Tibial artery (tissue), 4 donors: ENCODE measurements around the gene SLC2A5.

Experiments
- DNase-seq, 2 donors: peaks; one replicate each; pipeline ENCODE4 v3.0.0-alpha.2; 2019
- H3K27ac ChIP-seq, 2 donors: fragments of 200-600 bp; sonication (generic) in 1 of 2; 1 replicate in 1 of 2; 2 replicates in 1 of 2; pipeline ENCODE4 v1.5.1; 2018 to 2019; ENCODE audit warnings: mild to moderate bottlenecking in 1 of 2
- H3K27me3 ChIP-seq, 2 donors: fragments of 200-600 bp; sonication (generic) in 1 of 2; one replicate each; pipeline versions ENCODE4 v1.5.1 to v1.6.0; 2016 to 2019
- H3K36me3 ChIP-seq, 3 donors: fragments of 200-600 bp; sonication (generic) in 2 of 3; one replicate each; pipeline ENCODE4 v1.5.1; 2016 to 2019; ENCODE audit warnings: mild to moderate bottlenecking in 2 of 3
- H3K4me1 ChIP-seq, 4 donors: fragments of 200-600 bp; sonication (generic) in 2 of 4; 1 replicate in 3 of 4; 2 replicates in 1 of 4; pipeline ENCODE4 v1.5.1; 2016 to 2019
- H3K4me3 ChIP-seq, 2 donors: fragments of 200-600 bp; sonication (generic) in 1 of 2; 1 replicate in 1 of 2; 2 replicates in 1 of 2; pipeline ENCODE4 v1.5.1; 2018 to 2019; ENCODE audit warnings: mild to moderate bottlenecking in 2 of 2
- H3K9me3 ChIP-seq, 3 donors: fragments of 200-600 bp; sonication (generic) in 1 of 3; one replicate each; pipeline ENCODE4 v1.5.1; 2016 to 2019
- CTCF ChIP-seq, 2 experiments: fragments of 200-600 bp in 1 of 2; fragments of 450-650 bp in 1 of 2; IDR thresholded peaks; one replicate each; pipeline ENCODE4 v1.5.1; 2017 to 2019; ENCODE audit warnings: antibody characterized with exemption in 2 of 2, mild to moderate bottlenecking in 1 of 2, moderate library complexity in 1 of 2
- intact Hi-C: fragments of 100-400 bp; cut with DNase I; formaldehyde crosslinking; loops from one replicate; pipeline ENCODE4 v1.15.0; 2023; ENCODE audit warnings: low total_unique reads

The SLC2A5 gene

GRCh38 chr1:9013819-9014218, 55.6 kb downstream of the SLC2A5 start:
- H3K9me3 ChIP-seq: no peaks in the 10 kb centered on the region
- intact Hi-C loops: no loop called here
- no peak overlapping the region for H3K27ac ChIP-seq
- H3K4me1 ChIP-seq: no peaks in the 10 kb centered on the region
- no peak overlapping the region for H3K4me3 ChIP-seq
- TF ChIP-seq CTCF (IDR thresholded peaks at IDR 0.05): no peak
- no peak for DNase-seq
- no peaks in the 10 kb centered on the region for H3K36me3 ChIP-seq
- H3K27me3 ChIP-seq: peaks cover 0 to 17% of the 10 kb centered on the region in 2 donors

GRCh38 chr1:9010781-9011323, 58.6 kb downstream of the SLC2A5 start:
- peak; percentile 65 to 78 for DNase-seq
- Histone ChIP-seq H3K4me1 (peaks cover 0 to 8% (median 0%) of the 10 kb centered on the region in 4 donors), H3K36me3 (no peaks in the 10 kb centered on the region), H3K27me3 (peaks cover 0 to 13% of the 10 kb centered on the region in 2 donors), H3K4me3 (no peak overlapping the region), H3K27ac (no peak overlapping the region), H3K9me3 (no peaks in the 10 kb centered on the region)
- intact Hi-C loops: no loop called here
- no peak for TF ChIP-seq CTCF (IDR thresholded peaks at IDR 0.05)

- Histone ChIP-seq H3K9me3 (no peaks in the 10 kb centered on the region), H3K27ac (no peak overlapping the region), H3K27me3 (peaks cover 0 to 10% of the 10 kb centered on the region in 2 donors), H3K4me3 (no peak overlapping the region), H3K4me1 (peaks cover 0 to 15% (median 0%) of the 10 kb centered on the region in 4 donors), H3K36me3 (no peaks in the 10 kb centered on the region)
- DNase-seq: no peak
- TF ChIP-seq CTCF (IDR thresholded peaks at IDR 0.05): peak in 1 of 2 experiments; percentile 15
- intact Hi-C loops: no loop called here
Measured at GRCh38 chr1:9009438-9010370, 59.7 kb downstream of the SLC2A5 start.

GRCh38 chr1:9008236-9008635, 61.2 kb downstream of the SLC2A5 start:
- H3K4me1 ChIP-seq: peaks cover 0 to 15% (median 0%) of the 10 kb centered on the region in 4 donors
- no peaks in the 10 kb centered on the region for H3K36me3 ChIP-seq
- H3K9me3 ChIP-seq: no peaks in the 10 kb centered on the region
- intact Hi-C loops: no loop called here
- H3K4me3 ChIP-seq: no peak overlapping the region
- H3K27me3 ChIP-seq: peaks cover 0 to 1% of the 10 kb centered on the region in 2 donors
- H3K27ac ChIP-seq: no peak overlapping the region
- no peak for TF ChIP-seq CTCF (IDR thresholded peaks at IDR 0.05)
- DNase-seq: no peak

- Histone ChIP-seq H3K9me3 (no peaks in the 10 kb centered on the region), H3K36me3 (no peaks in the 10 kb centered on the region), H3K27me3 (no peaks in the 10 kb centered on the region), H3K27ac (no peak overlapping the region), H3K4me3 (no peak overlapping the region), H3K4me1 (peaks cover 0 to 15% (median 0%) of the 10 kb centered on the region in 4 donors)
- DNase-seq: no peak
- TF ChIP-seq CTCF (IDR thresholded peaks at IDR 0.05): no peak
- intact Hi-C loops: no loop called here
Measured at GRCh38 chr1:9006956-9007615, 62.3 kb downstream of the SLC2A5 start.
